HL-60 (cell line): ENCODE measurements around the gene DRC7.

Source experiments
- DNase-seq, 2 experiments: peaks; one replicate each; pipeline ENCODE4 v3.0.0-alpha.2; 2010 to 2020; ENCODE audit warnings: low read depth in 1 of 2, low spot score in 1 of 2
- H3K27ac ChIP-seq: fragments of 250-450 bp; sonication (Bioruptor Pico); replicated peaks from 2 replicates; pipeline ENCODE4 v1.5.1; 2020; ENCODE audit warnings: mild to moderate bottlenecking, moderate library complexity
- H3K27me3 ChIP-seq: fragments of 250-450 bp; sonication (Bioruptor Pico); 2 replicates; pipeline ENCODE4 v1.5.1; 2021; ENCODE audit warnings: mild to moderate bottlenecking, moderate library complexity; ENCODE audit not compliant: insufficient read depth, poor library complexity, severe bottlenecking
- H3K4me3 ChIP-seq: replicated peaks from 2 replicates; pipeline ENCODE4 v1.5.1; 2011; ENCODE audit warnings: mild to moderate bottlenecking, control low read depth, low read length; ENCODE audit not compliant: insufficient read depth
- CTCF ChIP-seq: IDR thresholded peaks from one replicate; pipeline ENCODE4 v1.5.1; 2011; ENCODE audit warnings: low read length, control low read depth, inconsistent platforms; ENCODE audit not compliant: insufficient read depth
- GABPA ChIP-seq: IDR thresholded peaks from 2 replicates; pipeline ENCODE4 v1.6.1; 2012; ENCODE audit warnings: low read depth
- POLR2AphosphoS5 ChIP-seq: IDR thresholded peaks from 2 replicates; pipeline ENCODE4 v1.6.1; 2012; ENCODE audit warnings: low read depth
- REST ChIP-seq: IDR thresholded peaks from 2 replicates; pipeline ENCODE4 v1.6.1; 2012; ENCODE audit warnings: low read depth; ENCODE audit not compliant: insufficient replicate concordance
- SPI1 ChIP-seq: IDR thresholded peaks from 2 replicates; pipeline ENCODE4 v1.6.1; 2012; ENCODE audit warnings: low read depth, mild to moderate bottlenecking, borderline replicate concordance

Gene DRC7

GRCh38 chr16:57765160-57765728, 70.6 kb downstream of the DRC7 start:
- Histone ChIP-seq H3K27me3 (no peaks in the 10 kb centered on the region), H3K27ac (no peak overlapping the region), H3K4me3 (no peak overlapping the region)
- TF ChIP-seq POLR2AphosphoS5 (no peak), SPI1 (no peak), CTCF (no peak)
- DNase-seq, result no peak

- H3K27me3 ChIP-seq, result no peaks in the 10 kb centered on the region
- TF ChIP-seq REST (no peak), GABPA (no peak), SPI1 (no peak), POLR2AphosphoS5 (no peak), CTCF (no peak)
- H3K4me3 ChIP-seq, result no peak overlapping the region
- no peak for DNase-seq
- no peak overlapping the region for H3K27ac ChIP-seq
Measured at GRCh38 chr16:57766714-57767348, 72.2 kb downstream of the DRC7 start.

GRCh38 chr16:57769541-57770145, 75.0 kb downstream of the DRC7 start:
- no peak overlapping the region for H3K27ac ChIP-seq
- TF ChIP-seq REST (no peak), GABPA (no peak), CTCF (no peak), SPI1 (no peak), POLR2AphosphoS5 (no peak)
- H3K4me3 ChIP-seq, result no peak overlapping the region
- no peaks in the 10 kb centered on the region for H3K27me3 ChIP-seq
- no peak for DNase-seq
